Stimulated activated CD4-positive, alpha-beta T cell treated with anti-CD3 and anti-CD28 coated beads, Interleukin-4, amount 100 ng/mL, for 1 hour (primary cell): ENCODE results near the gene DOHH.
A peak's percentile ranks its signal among the peaks of the same experiment; 100 is the strongest.

Experiments
- DNase-seq: peaks from one replicate; pipeline ENCODE4 v3.0.0-alpha.2; 2020

Gene DOHH

GRCh38 chr19:3499738-3500428 lies 591 bp downstream of the DOHH start:
- DNase-seq = no peak

DNA sequence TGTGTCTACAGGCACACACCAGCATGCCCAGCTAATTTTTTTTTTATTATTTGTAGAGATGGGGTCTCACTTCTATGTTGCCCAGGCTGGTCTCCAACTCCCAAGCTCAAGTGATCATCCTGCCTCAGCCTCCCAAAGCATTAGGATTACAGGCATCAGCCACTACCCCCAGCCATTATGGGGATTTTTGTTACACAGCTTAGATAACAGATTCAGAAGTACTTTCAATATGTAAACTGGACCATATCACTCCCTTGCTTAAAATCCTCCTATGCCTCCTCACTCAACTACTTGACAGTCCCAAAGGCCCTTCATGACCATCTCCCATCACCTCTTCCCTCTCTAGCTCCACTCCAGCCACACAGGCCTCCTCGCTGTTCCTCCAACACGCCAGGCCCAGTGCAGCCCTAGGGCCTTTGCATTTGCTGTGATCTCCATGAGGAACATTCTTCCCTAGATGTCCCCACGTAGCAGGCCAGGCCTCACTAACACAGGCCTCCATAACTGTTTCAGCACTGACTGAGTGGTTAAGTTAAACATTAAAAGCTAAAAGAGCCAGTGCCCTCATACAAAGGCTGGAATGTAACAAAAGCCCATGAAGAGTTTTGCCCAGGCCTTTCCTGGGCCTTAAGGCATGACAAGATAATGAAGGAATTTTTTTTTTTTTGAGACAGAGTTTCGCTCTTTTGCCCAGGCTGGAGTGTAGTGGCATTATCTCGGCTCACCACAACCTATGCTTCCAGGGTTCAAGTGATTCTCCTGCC lies 2.5 kb downstream of the DOHH start:
- DNase-seq = no peak

DNA sequence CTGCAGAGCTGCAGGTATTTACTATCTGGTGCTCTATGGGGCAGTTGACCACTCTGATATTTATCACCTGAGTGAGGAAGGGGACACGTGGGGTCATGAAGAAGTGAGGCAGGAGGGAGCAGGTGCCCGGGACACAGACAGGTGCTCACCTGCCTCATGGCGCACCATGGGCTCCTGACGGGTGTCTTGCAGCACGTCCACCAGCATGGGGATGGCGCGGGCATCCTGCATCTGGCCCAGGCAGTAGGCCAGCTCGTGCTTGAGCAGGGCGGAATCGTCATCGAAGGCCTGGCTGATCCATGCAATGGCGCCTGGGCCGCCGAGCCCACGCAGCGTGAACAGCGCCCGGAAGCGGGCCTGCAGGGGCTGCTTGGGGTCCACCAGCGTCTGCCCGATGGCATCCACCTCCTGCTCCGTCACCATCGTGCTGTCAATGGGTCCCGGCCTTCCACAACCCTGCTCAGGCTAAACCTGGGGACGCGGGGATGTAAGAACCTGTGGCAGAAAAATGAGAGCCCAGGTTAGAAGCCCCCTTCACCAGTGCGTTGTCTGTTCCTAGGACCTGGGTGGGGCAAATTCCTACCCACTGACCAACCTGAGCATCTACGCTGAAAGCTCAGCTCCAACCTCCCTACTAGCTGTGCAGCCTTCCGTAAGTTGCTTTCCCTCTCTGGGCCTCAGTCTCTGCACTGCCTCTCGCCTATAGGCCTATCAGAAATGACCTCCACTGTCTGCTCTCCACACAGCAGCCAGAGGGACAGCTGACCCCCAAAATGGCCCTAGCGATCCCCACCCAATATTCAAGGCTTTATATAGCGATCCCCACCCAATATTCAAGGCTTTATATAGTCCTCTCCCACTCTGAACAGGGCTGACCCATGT lies 3.8 kb downstream of the DOHH start:
- no peak for DNase-seq

DNA sequence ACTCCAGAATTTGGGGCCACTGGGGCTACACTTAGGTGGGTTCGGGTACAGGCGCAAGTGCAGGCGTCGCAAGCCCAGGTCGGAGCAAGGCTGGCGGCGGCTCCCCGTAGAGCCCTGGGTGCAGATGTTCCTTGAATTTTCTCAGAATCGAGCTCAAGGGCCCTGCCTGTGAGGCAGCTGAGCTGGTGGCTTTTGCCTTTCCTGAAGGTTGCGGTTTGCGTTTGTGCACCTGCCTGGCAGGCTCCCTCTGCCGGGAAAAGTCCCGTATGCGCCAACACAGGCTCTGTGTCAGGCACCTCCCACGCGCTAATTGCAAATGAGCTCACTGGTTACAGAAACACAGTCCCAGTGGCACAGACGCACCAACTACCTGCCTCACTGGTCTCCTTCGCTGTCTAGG lies 5.9 kb downstream of the DOHH start:
- DNase-seq = peak; percentile 65

GRCh38 chr19:3494051-3494450 lies 6.4 kb downstream of the DOHH start:
- DNase-seq = peak; percentile 47

GRCh38 chr19:3493651-3494050 lies 6.8 kb downstream of the DOHH start:
- DNase-seq = no peak

DNA sequence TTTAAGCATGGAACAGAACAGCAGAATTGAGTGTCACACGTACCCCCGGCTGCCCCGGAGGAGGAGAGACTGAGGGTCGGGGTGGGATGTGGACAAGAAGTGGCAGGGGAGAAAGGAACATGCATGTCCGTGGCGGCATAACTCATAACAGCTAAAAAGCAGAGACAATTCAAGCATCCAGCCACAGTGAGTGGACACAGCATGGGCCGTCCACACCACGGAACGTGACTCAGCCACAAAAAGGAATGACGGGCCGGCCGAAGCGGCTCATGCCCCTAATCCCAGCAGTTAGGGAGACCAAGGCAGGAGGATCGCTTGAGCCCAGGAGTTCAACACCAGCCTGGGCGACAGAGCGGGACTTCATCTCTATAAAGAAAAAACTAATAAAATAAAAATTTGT lies 7.6 kb downstream of the DOHH start:
- DNase-seq = no peak

DNA sequence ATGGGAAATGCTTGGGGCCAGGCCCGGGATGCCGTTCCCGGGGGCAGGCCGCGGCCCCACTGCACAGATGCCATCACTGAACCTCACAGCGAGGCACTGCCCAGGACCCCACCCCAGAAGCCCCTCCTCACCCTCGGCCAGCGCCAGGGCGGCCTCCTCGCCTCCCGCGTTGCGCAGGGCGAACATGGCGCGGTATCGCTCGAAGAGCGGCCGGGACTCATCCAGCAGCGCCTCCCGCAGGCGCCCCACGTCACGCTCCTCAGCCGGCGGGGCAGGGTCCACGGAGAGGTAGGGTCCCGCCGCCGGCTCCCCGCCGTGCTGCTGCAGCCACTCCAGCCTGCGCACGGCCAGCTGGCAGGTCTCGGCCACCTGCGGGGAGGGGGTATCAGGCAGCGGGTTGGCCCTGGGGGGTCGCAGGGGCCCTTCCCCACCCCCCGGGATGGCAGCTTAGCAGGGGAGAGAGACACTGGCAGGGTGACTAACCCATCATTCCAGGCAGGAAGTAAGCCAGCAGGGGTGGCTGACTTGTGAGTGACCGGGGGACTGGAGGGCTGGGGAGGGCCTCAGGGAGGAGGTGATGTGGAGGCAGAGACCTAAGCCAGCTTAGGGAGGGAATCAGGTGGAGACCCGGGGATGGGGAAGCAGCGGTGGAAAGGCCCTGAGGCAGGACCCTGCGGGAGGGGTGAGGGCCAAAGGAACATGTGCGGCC lies 8.2 kb downstream of the DOHH start:
- no peak for DNase-seq

- DNase-seq = no peak
Observed at GRCh38 chr19:3491396-3492119, 8.9 kb downstream of the DOHH start.

DNA sequence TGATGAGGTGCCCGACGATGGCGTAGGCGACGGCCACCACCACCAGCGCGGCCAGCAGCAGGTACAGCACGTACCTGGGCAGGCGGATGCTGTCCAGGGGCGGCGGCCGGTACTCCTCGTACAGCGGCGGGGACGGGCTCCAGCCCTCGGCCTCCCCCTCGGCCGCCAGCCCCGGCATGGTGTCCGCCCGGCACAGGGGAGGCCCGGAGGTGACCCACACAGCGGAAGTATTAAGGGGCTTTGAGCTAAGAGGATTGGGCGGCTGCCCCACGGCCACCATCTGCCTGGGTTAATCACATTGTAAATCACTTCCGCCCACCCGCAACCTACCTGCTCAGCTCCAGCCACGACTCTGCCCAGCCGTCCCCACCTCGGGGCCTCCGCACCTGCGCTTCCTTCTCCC lies 17.2 kb downstream of the DOHH start, which contains the start of gene SMIM44:
SMIM44 (minus strand) TSS at position 216 of the 403 bp plus-strand sequence; CDS start at position 178, 38 bp downstream.
- DNase-seq = no peak

- no peak for DNase-seq
Observed at GRCh38 chr19:3482507-3483225, 17.8 kb downstream of the DOHH start.

DNA sequence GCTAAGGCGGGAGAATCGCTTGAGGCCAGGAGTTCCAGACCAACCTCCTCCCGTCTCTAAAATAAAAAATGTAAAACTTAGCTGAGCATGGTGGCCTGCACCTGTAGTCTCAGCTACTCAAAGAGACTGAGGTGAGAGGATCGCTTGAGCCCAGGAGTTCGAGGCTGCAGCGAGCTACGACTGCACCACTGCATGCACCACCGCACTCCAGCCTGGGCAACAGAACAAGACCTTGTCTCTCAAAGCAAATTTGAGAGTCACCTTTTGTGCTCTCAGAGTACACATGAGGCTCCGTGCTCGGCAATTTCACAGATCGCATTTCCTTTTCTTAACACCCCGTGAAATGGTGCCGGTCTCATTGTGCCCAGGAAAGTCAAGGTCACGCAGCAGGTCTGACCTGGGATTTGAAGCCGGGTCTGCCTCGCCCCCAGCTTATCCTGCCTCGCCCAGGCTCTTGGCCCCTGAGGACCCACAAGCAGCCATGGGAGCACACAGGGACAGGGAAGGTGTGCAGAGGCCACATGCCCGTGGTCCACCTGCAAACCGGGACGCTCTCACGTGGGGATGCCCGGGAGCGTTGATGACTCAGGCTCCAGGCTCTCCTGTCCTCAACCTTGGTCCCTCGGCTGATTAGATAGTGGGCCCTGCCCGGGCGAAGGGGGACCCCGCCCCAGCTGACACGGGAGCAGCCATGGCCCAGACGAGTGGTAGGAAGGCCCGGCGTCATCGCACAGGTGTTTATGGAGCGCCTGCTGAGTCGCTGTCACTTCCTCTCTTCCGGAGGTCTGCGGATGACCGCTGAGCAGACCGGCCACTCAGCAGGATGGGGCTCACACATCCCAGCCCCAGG lies 19.0 kb downstream of the DOHH start:
- no peak for DNase-seq

- no peak for DNase-seq
Observed at GRCh38 chr19:3480383-3481091, 19.9 kb downstream of the DOHH start, which contains the start of gene SMIM24. SMIM24 (minus strand) TSS chr19:3480525; CDS start chr19:3480463, 62 bp downstream.

GRCh38 chr19:3479834-3480215 lies 20.6 kb downstream of the DOHH start:
- peak; percentile 25 for DNase-seq

DNA sequence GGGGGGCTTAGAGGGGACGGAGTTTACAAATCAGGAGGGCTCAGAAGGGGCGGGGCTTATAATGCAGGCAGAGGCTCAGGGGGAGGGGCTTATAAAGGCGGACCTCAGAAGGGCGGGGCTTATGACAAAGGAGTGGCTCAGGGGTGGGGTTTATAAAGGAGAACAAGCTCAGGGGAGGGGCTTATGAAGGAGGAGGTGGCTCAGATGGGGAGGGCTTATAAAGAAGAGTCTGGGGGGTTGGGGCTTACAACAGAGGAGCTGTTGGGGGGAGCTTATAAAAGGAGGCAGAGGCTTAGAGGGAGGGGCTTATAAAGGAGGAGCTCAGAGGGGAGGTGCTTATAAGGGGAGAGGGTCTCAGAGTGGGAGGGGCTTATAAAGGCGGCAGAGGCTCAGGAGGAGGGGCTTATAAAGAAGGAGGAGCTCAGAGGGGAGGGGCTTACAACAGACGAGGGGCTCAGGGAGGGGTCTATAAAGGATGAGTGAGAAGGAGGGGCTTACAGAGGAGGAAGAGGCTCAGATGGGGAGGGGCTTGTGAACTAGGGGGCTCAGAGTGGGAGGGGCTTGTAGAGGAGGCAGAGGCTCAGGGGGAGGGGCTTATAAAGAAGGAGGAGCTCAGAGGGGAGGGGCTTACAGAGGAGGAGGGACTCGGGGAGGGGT lies 21.2 kb downstream of the DOHH start:
- DNase-seq = peak; percentile 33

DNA sequence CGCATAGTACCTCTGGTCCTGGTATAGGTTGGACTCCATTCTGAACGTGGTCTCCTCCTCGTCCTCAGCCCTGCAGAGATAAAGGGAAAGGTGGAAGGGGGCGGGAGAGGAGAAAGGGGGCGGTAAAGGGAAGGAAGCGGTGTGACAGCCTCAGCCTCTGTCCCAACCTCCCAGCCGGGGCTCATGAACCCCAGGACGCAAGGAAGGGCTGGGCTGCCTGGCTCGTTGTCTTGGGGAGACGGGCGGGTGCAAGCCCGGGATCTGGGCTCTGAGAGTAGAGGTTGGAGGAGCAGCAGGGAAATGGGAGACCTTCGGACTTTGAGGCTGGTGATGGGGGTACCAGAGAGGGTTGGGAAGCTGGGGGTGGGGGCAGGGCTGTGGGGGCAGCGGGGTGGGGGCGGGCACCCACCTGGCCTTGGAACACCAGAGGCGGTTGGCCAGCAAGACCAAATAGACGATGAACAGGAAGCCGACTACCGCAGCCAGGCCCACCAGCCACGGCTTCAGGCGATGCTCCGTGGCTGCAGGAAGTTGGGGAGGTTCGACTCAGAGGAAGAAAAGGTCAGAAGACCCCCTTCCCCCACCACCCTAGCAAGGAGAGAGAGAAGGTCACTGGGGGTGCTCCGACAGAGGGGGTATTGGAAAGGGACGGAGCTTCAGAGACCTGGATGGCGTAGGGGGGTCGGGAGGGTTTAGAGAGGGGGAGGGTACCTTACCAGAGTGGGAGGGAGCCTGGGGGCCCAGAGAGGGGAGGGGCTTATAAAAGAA lies 21.9 kb downstream of the DOHH start:
- DNase-seq = no peak

- no peak for DNase-seq
Observed at GRCh38 chr19:3477951-3478350, 22.5 kb downstream of the DOHH start.

- DNase-seq = no peak
Observed at GRCh38 chr19:3477506-3477905, 23.0 kb downstream of the DOHH start.
